NT2/D1 (cell line): ENCODE data around the gene STAT6.

Experiments
- DNase-seq: peaks from one replicate; pipeline ENCODE4 v3.0.0-alpha.2; 2011; ENCODE audit warnings: low read depth, low spot score
- H3K27me3 ChIP-seq: 2 replicates; pipeline ENCODE4 v1.6.0; 2011; ENCODE audit warnings: mild to moderate bottlenecking; ENCODE audit not compliant: insufficient read length, insufficient read depth
- H3K36me3 ChIP-seq: 2 replicates; pipeline ENCODE4 v1.6.1; 2011; ENCODE audit warnings: mild to moderate bottlenecking, low read length, mixed read lengths; ENCODE audit not compliant: insufficient read depth, insufficient read length
- H3K4me1 ChIP-seq: 2 replicates; pipeline ENCODE4 v1.5.1; 2011; ENCODE audit not compliant: insufficient read depth, insufficient read length
- H3K4me3 ChIP-seq: 2 replicates; pipeline ENCODE4 v1.5.1; 2011; ENCODE audit warnings: low read depth; ENCODE audit not compliant: insufficient read length
- H3K9ac ChIP-seq: 2 replicates; pipeline ENCODE4 v1.6.0; 2011; ENCODE audit warnings: low read depth; ENCODE audit not compliant: insufficient read length
- H3K9me3 ChIP-seq: 2 replicates; pipeline ENCODE4 v1.5.1; 2011; ENCODE audit warnings: mild to moderate bottlenecking, low read length; ENCODE audit not compliant: insufficient read depth
- SUZ12 ChIP-seq: IDR thresholded peaks from 2 replicates; pipeline ENCODE4 v1.6.1; 2011; ENCODE audit not compliant: insufficient read length, insufficient read depth; ENCODE audit errors: extremely low read depth
- YY1 ChIP-seq: IDR thresholded peaks from 2 replicates; pipeline ENCODE4 v1.6.1; 2011; ENCODE audit not compliant: insufficient read length, insufficient read depth
- ZNF274 ChIP-seq: IDR thresholded peaks from 2 replicates; pipeline ENCODE4 v1.6.1; 2011; ENCODE audit warnings: mild to moderate bottlenecking, low read depth, low read length

The STAT6 gene

GRCh38 chr12:57101892-57102695 is 9.1 kb downstream of the STAT6 start:
- H3K9ac ChIP-seq: no peak overlapping the region
- no peaks in the 10 kb centered on the region for H3K9me3 ChIP-seq
- no peak for TF ChIP-seq SUZ12
- no peak for TF ChIP-seq YY1
- DNase-seq: no peak
- peaks cover 85% of the 10 kb centered on the region for H3K36me3 ChIP-seq
- peaks cover 7% of the 10 kb centered on the region for H3K4me1 ChIP-seq
- H3K27me3 ChIP-seq: no peaks in the 10 kb centered on the region
- H3K4me3 ChIP-seq: no peak overlapping the region

- Histone ChIP-seq H3K9me3 (no peaks in the 10 kb centered on the region), H3K4me3 (no peak overlapping the region), H3K36me3 (peaks cover 85% of the 10 kb centered on the region), H3K9ac (no peak overlapping the region), H3K27me3 (no peaks in the 10 kb centered on the region), H3K4me1 (peaks cover 16% of the 10 kb centered on the region)
- no peak for DNase-seq
- TF ChIP-seq ZNF274: no peak
- no peak for TF ChIP-seq YY1
- no peak for TF ChIP-seq SUZ12
Measured at GRCh38 chr12:57099766-57100165, 11.4 kb downstream of the STAT6 start.

- Histone ChIP-seq H3K4me1 (peaks cover 21% of the 10 kb centered on the region), H3K36me3 (peaks cover 85% of the 10 kb centered on the region), H3K27me3 (no peaks in the 10 kb centered on the region), H3K9ac (no peak overlapping the region), H3K9me3 (no peaks in the 10 kb centered on the region), H3K4me3 (no peak overlapping the region)
- DNase-seq: no peak
- TF ChIP-seq YY1: no peak
- TF ChIP-seq ZNF274: no peak
- TF ChIP-seq SUZ12: no peak
Measured at GRCh38 chr12:57099047-57099714, 12.0 kb downstream of the STAT6 start.

GRCh38 chr12:57098546-57098945 is 12.6 kb downstream of the STAT6 start:
- Histone ChIP-seq H3K9ac (no peak overlapping the region), H3K9me3 (no peaks in the 10 kb centered on the region), H3K4me1 (peaks cover 24% of the 10 kb centered on the region), H3K27me3 (no peaks in the 10 kb centered on the region), H3K36me3 (peaks cover 81% of the 10 kb centered on the region), H3K4me3 (no peak overlapping the region)
- TF ChIP-seq YY1 (no peak), ZNF274 (no peak), SUZ12 (no peak)
- DNase-seq: no peak

- TF ChIP-seq SUZ12: no peak
- TF ChIP-seq ZNF274: no peak
- TF ChIP-seq YY1: no peak
- peaks cover 28% of the 10 kb centered on the region for H3K4me1 ChIP-seq
- H3K27me3 ChIP-seq: no peaks in the 10 kb centered on the region
- H3K9me3 ChIP-seq: no peaks in the 10 kb centered on the region
- peaks cover 86% of the 10 kb centered on the region for H3K36me3 ChIP-seq
- no peak overlapping the region for H3K4me3 ChIP-seq
- no peak for DNase-seq
- no peak overlapping the region for H3K9ac ChIP-seq
Measured at GRCh38 chr12:57097554-57097835, 13.7 kb downstream of the STAT6 start.

- Histone ChIP-seq H3K4me3 (no peak overlapping the region), H3K9ac (no peak overlapping the region), H3K4me1 (peaks cover 23% of the 10 kb centered on the region), H3K27me3 (no peaks in the 10 kb centered on the region), H3K36me3 (peaks cover 86% of the 10 kb centered on the region), H3K9me3 (no peaks in the 10 kb centered on the region)
- no peak for TF ChIP-seq YY1
- no peak for TF ChIP-seq ZNF274
- no peak for TF ChIP-seq SUZ12
- DNase-seq: no peak
Measured at GRCh38 chr12:57096748-57097553, 14.2 kb downstream of the STAT6 start.

GRCh38 chr12:57096099-57096572 is 15.0 kb downstream of the STAT6 start:
- no peak for TF ChIP-seq SUZ12
- no peak for TF ChIP-seq ZNF274
- no peak for TF ChIP-seq YY1
- H3K27me3 ChIP-seq: no peaks in the 10 kb centered on the region
- H3K36me3 ChIP-seq: peaks cover 91% of the 10 kb centered on the region
- no peak overlapping the region for H3K4me3 ChIP-seq
- no peak overlapping the region for H3K9ac ChIP-seq
- no peak for DNase-seq
- H3K9me3 ChIP-seq: no peaks in the 10 kb centered on the region
- H3K4me1 ChIP-seq: peaks cover 26% of the 10 kb centered on the region
